ENCODE measurements around the gene RNASE1.

Gene RNASE1

GRCh38 chr14:20811986-20812975, 9.6 kb upstream of the RNASE1 start:
- peaks cover 52% of the 10 kb centered on the region for H3K4me1 Mint-ChIP-seq
- H3K36me3 Mint-ChIP-seq (ENCODE audit: low read depth): peaks cover 10% of the 10 kb centered on the region
- DNase-seq: no peak
- no peaks in the 10 kb centered on the region for H3K9me3 Mint-ChIP-seq
- no peak overlapping the region for H3K4me3 Mint-ChIP-seq
- no peak for TF ChIP-seq CTCF (IDR thresholded peaks at IDR 0.05)
- H3K27ac Mint-ChIP-seq: no peak overlapping the region
- peaks cover 6% of the 10 kb centered on the region for H3K27me3 Mint-ChIP-seq (ENCODE audit: low read depth, poor library complexity)

- peaks cover 3% of the 10 kb centered on the region for H3K27me3 Mint-ChIP-seq (ENCODE audit: low read depth, poor library complexity)
- peaks cover 45% of the 10 kb centered on the region for H3K4me1 Mint-ChIP-seq
- H3K4me3 Mint-ChIP-seq: no peak overlapping the region
- peaks cover 7% of the 10 kb centered on the region for H3K36me3 Mint-ChIP-seq (ENCODE audit: low read depth)
- TF ChIP-seq CTCF (IDR thresholded peaks at IDR 0.05): no peak
- no peak overlapping the region for H3K27ac Mint-ChIP-seq
- DNase-seq: no peak
- H3K9me3 Mint-ChIP-seq: no peaks in the 10 kb centered on the region
These were observed 7.3 kb upstream of the RNASE1 start for GRCh38 chr14:20809917-20810316.

- no peak for DNase-seq
- TF ChIP-seq CTCF (IDR thresholded peaks at IDR 0.05): no peak
- Mint-ChIP-seq H3K9me3 (no peaks in the 10 kb centered on the region), H3K27ac (no peak overlapping the region), H3K27me3 (ENCODE audit: low read depth, poor library complexity) (peaks cover 3% of the 10 kb centered on the region), H3K36me3 (ENCODE audit: low read depth) (no peaks in the 10 kb centered on the region), H3K4me1 (peaks cover 45% of the 10 kb centered on the region), H3K4me3 (no peak overlapping the region)
These were observed 5.5 kb upstream of the RNASE1 start for GRCh38 chr14:20808162-20808483.

- H3K4me3 Mint-ChIP-seq: no peak overlapping the region
These were observed 4.9 kb upstream of the RNASE1 start for GRCh38 chr14:20807304-20808161.

GRCh38 chr14:20805485-20805884, 2.8 kb upstream of the RNASE1 start:
- no peak for TF ChIP-seq CTCF (IDR thresholded peaks at IDR 0.05)
- Mint-ChIP-seq H3K4me1 (peaks cover 60% of the 10 kb centered on the region), H3K27ac (no peak overlapping the region), H3K4me3 (no peak overlapping the region), H3K36me3 (ENCODE audit: low read depth) (no peaks in the 10 kb centered on the region), H3K9me3 (no peaks in the 10 kb centered on the region), H3K27me3 (ENCODE audit: low read depth, poor library complexity) (peaks cover 3% of the 10 kb centered on the region)
- DNase-seq: no peak

More at GRCh38 chr14:20807304-20808161, 4.9 kb upstream of the RNASE1 start:
- Mint-ChIP-seq H3K4me1 (peaks cover 45% of the 10 kb centered on the region), H3K27ac (no peak overlapping the region), H3K9me3 (no peaks in the 10 kb centered on the region), H3K27me3 (ENCODE audit: low read depth, poor library complexity) (peaks cover 3% of the 10 kb centered on the region), H3K36me3 (ENCODE audit: low read depth) (no peaks in the 10 kb centered on the region)
- TF ChIP-seq CTCF (IDR thresholded peaks at IDR 0.05): no peak
- DNase-seq: no peak
